Stimulated activated memory B cell treated with anti-CD40 and anti-IgM and Interleukin-4, amounts not matched to agents 10 μg/mL and 1 μg/mL and 100 μg/mL, for 72 hours (primary cell): ENCODE measurements around the gene SEPTIN10.
"Not testable (repeated sequence)": the region's sequence is repeated elsewhere in the genome, so short reads cannot be mapped to it uniquely, and the experiment has no call there.

ENCODE experiments used
- ATAC-seq: fragments of 150-1000 bp; cut with Tn5 transposase; 2 replicates; pipeline ENCODE4 v1.10.0; 2021
- H3K27ac Mint-ChIP-seq: one replicate; pipeline ENCODE4 v1.8.0; 2022; ENCODE audit warnings: mild to moderate bottlenecking, mixed read lengths
- H3K27me3 Mint-ChIP-seq: one replicate; pipeline ENCODE4 v1.8.0; 2022; ENCODE audit warnings: mixed read lengths
- H3K36me3 Mint-ChIP-seq: one replicate; pipeline ENCODE4 v1.8.0; 2022; ENCODE audit warnings: mixed read lengths
- H3K4me1 Mint-ChIP-seq: one replicate; pipeline ENCODE4 v1.8.0; 2022; ENCODE audit warnings: mixed read lengths
- H3K4me3 Mint-ChIP-seq: one replicate; pipeline ENCODE4 v1.8.0; 2022; ENCODE audit warnings: mild to moderate bottlenecking, moderate library complexity, mixed read lengths
- H3K9me3 Mint-ChIP-seq: one replicate; pipeline ENCODE4 v1.8.0; 2022; ENCODE audit warnings: mixed read lengths

SEPTIN10 gene

GRCh38 chr2:109638795-109639194 is 25.0 kb upstream of the SEPTIN10 start:
- ATAC-seq, result no peak
- Mint-ChIP-seq H3K4me3 (no peak overlapping the region), H3K9me3 (no peaks in the 10 kb centered on the region), H3K27me3 (peaks cover 8% of the 10 kb centered on the region), H3K36me3 (no peaks in the 10 kb centered on the region), H3K27ac (no peak overlapping the region), H3K4me1 (no peaks in the 10 kb centered on the region)

GRCh38 chr2:109637749-109638570 is 24.2 kb upstream of the SEPTIN10 start:
- no peaks in the 10 kb centered on the region for H3K4me1 Mint-ChIP-seq
- H3K36me3 Mint-ChIP-seq, result no peaks in the 10 kb centered on the region
- no peaks in the 10 kb centered on the region for H3K9me3 Mint-ChIP-seq
- no peak overlapping the region for H3K27ac Mint-ChIP-seq
- no peak for ATAC-seq
- H3K4me3 Mint-ChIP-seq, result no peak overlapping the region
- H3K27me3 Mint-ChIP-seq, result peaks cover 17% of the 10 kb centered on the region

- Mint-ChIP-seq H3K4me3 (no peak overlapping the region), H3K9me3 (no peaks in the 10 kb centered on the region), H3K36me3 (no peaks in the 10 kb centered on the region), H3K4me1 (no peaks in the 10 kb centered on the region), H3K27ac (no peak overlapping the region), H3K27me3 (peaks cover 19% of the 10 kb centered on the region)
- no peak for ATAC-seq
Observed at GRCh38 chr2:109636317-109636716, 22.6 kb upstream of the SEPTIN10 start.

GRCh38 chr2:109635426-109636304 is 21.9 kb upstream of the SEPTIN10 start:
- H3K27ac Mint-ChIP-seq, result no peak overlapping the region

GRCh38 chr2:109633284-109633961 is 19.7 kb upstream of the SEPTIN10 start:
- no peak for ATAC-seq
- Mint-ChIP-seq H3K27me3 (peaks cover 19% of the 10 kb centered on the region), H3K36me3 (no peaks in the 10 kb centered on the region), H3K27ac (no peak overlapping the region), H3K4me1 (no peaks in the 10 kb centered on the region), H3K4me3 (no peak overlapping the region), H3K9me3 (no peaks in the 10 kb centered on the region)

More at GRCh38 chr2:109635426-109636304, 21.9 kb upstream of the SEPTIN10 start:
- H3K4me1 Mint-ChIP-seq, result no peaks in the 10 kb centered on the region
- H3K27me3 Mint-ChIP-seq, result peaks cover 19% of the 10 kb centered on the region
- H3K9me3 Mint-ChIP-seq, result no peaks in the 10 kb centered on the region
- H3K4me3 Mint-ChIP-seq, result no peak overlapping the region
- no peaks in the 10 kb centered on the region for H3K36me3 Mint-ChIP-seq
- no peak for ATAC-seq

GRCh38 chr2:109632158-109632789 is 18.5 kb upstream of the SEPTIN10 start:
- Mint-ChIP-seq H3K9me3 (no peaks in the 10 kb centered on the region), H3K4me3 (no peak overlapping the region), H3K27ac (no peak overlapping the region), H3K36me3 (no peaks in the 10 kb centered on the region), H3K27me3 (peaks cover 19% of the 10 kb centered on the region), H3K4me1 (no peaks in the 10 kb centered on the region)
- no peak for ATAC-seq

GRCh38 chr2:109631741-109632140 is 18.0 kb upstream of the SEPTIN10 start:
- H3K36me3 Mint-ChIP-seq, result no peaks in the 10 kb centered on the region
- no peak overlapping the region for H3K4me3 Mint-ChIP-seq
- H3K9me3 Mint-ChIP-seq, result no peaks in the 10 kb centered on the region
- H3K27ac Mint-ChIP-seq, result no peak overlapping the region
- H3K4me1 Mint-ChIP-seq, result no peaks in the 10 kb centered on the region
- peaks cover 16% of the 10 kb centered on the region for H3K27me3 Mint-ChIP-seq
- ATAC-seq, result no peak

- peaks cover 11% of the 10 kb centered on the region for H3K27me3 Mint-ChIP-seq
- H3K9me3 Mint-ChIP-seq, result no peaks in the 10 kb centered on the region
- H3K4me1 Mint-ChIP-seq, result no peaks in the 10 kb centered on the region
- no peak for ATAC-seq
- no peak overlapping the region for H3K4me3 Mint-ChIP-seq
- no peaks in the 10 kb centered on the region for H3K36me3 Mint-ChIP-seq
- H3K27ac Mint-ChIP-seq, result no peak overlapping the region
Observed at GRCh38 chr2:109630441-109631430, 17.0 kb upstream of the SEPTIN10 start.

- H3K4me1 Mint-ChIP-seq, result no peaks in the 10 kb centered on the region
- no peak for ATAC-seq
- peaks cover 11% of the 10 kb centered on the region for H3K27me3 Mint-ChIP-seq
- H3K27ac Mint-ChIP-seq, result no peak overlapping the region
- H3K4me3 Mint-ChIP-seq, result no peak overlapping the region
- no peaks in the 10 kb centered on the region for H3K36me3 Mint-ChIP-seq
- no peaks in the 10 kb centered on the region for H3K9me3 Mint-ChIP-seq
Observed at GRCh38 chr2:109629867-109630266, 16.1 kb upstream of the SEPTIN10 start.

GRCh38 chr2:109628321-109628720 is 14.6 kb upstream of the SEPTIN10 start:
- ATAC-seq, H3K27ac Mint-ChIP-seq, H3K4me3 Mint-ChIP-seq, H3K4me1 Mint-ChIP-seq, H3K9me3 Mint-ChIP-seq, H3K36me3 Mint-ChIP-seq: not testable (repeated sequence)
- peaks cover 16% of the 10 kb centered on the region for H3K27me3 Mint-ChIP-seq

- Mint-ChIP-seq H3K36me3 (no peaks in the 10 kb centered on the region), H3K4me1 (no peaks in the 10 kb centered on the region), H3K4me3 (no peak overlapping the region), H3K27ac (no peak overlapping the region), H3K27me3 (peaks cover 13% of the 10 kb centered on the region), H3K9me3 (no peaks in the 10 kb centered on the region)
- ATAC-seq, result no peak
Observed at GRCh38 chr2:109624339-109624738, 10.6 kb upstream of the SEPTIN10 start.

GRCh38 chr2:109623923-109624322 is 10.2 kb upstream of the SEPTIN10 start:
- ATAC-seq, result no peak
- Mint-ChIP-seq H3K9me3 (no peaks in the 10 kb centered on the region), H3K27me3 (peaks cover 13% of the 10 kb centered on the region), H3K36me3 (no peaks in the 10 kb centered on the region), H3K27ac (no peak overlapping the region), H3K4me3 (no peak overlapping the region), H3K4me1 (no peaks in the 10 kb centered on the region)

GRCh38 chr2:109623297-109623696 is 9.5 kb upstream of the SEPTIN10 start:
- H3K4me3 Mint-ChIP-seq, result no peak overlapping the region
- H3K27ac Mint-ChIP-seq, result no peak overlapping the region
- no peaks in the 10 kb centered on the region for H3K4me1 Mint-ChIP-seq
- no peaks in the 10 kb centered on the region for H3K9me3 Mint-ChIP-seq
- no peak for ATAC-seq
- no peaks in the 10 kb centered on the region for H3K36me3 Mint-ChIP-seq
- peaks cover 13% of the 10 kb centered on the region for H3K27me3 Mint-ChIP-seq

- no peak for ATAC-seq
- Mint-ChIP-seq H3K4me1 (no peaks in the 10 kb centered on the region), H3K4me3 (no peak overlapping the region), H3K27ac (no peak overlapping the region), H3K9me3 (no peaks in the 10 kb centered on the region), H3K36me3 (no peaks in the 10 kb centered on the region), H3K27me3 (peaks cover 23% of the 10 kb centered on the region)
Observed at GRCh38 chr2:109619032-109619615, 5.4 kb upstream of the SEPTIN10 start.
